22Rv1 (cell line): ENCODE measurements around the gene MEOX2.

Experiments used
- ZFX ChIP-seq: fragments of 450-650 bp; IDR thresholded peaks from 2 replicates; pipeline ENCODE4 v1.6.1; 2017; ENCODE audit warnings: antibody characterized with exemption, borderline replicate concordance
- TF ChIP-seq, protein P1 (sequence below): fragments of 450-650 bp; IDR thresholded peaks from 2 replicates; pipeline ENCODE4 v1.5.1; 2017; ENCODE audit warnings: mild to moderate bottlenecking

DNA sequence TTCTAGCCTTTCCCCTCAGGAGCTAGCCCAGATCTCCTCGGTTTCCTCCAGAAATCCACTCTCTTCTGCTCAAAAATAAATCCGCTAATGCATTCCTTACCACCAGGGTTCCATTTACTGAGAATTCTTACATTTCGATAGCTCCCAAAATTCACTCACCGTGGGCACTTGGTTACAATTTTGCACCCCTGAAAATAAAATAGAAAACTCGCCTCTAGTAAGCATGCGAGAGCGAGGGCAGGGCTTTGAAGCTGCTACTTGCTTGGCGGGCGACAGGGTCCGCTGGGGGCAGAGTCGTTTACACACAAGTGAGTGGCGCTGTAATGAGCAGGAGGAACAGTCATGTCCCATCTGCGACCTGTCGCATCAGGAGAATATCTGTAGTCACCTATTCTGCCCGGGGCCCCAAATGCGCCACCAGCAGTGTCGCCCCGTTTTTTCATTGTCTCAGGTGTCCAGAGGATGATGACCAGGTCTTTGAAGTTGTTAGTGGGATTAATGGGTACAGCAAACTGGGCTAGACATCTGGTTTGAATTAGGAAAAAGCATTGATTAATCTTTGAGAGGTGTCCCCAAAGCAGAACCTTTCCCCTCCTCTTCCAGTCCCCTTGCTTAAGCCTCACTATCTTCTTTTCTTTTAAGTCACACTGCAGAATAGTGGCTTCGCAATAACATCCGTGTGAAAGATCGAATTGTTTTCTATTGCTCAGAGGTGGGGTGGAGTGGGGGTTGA is 1.2 kb upstream of the MEOX2 start:
- TF ChIP-seq, protein P1, sequence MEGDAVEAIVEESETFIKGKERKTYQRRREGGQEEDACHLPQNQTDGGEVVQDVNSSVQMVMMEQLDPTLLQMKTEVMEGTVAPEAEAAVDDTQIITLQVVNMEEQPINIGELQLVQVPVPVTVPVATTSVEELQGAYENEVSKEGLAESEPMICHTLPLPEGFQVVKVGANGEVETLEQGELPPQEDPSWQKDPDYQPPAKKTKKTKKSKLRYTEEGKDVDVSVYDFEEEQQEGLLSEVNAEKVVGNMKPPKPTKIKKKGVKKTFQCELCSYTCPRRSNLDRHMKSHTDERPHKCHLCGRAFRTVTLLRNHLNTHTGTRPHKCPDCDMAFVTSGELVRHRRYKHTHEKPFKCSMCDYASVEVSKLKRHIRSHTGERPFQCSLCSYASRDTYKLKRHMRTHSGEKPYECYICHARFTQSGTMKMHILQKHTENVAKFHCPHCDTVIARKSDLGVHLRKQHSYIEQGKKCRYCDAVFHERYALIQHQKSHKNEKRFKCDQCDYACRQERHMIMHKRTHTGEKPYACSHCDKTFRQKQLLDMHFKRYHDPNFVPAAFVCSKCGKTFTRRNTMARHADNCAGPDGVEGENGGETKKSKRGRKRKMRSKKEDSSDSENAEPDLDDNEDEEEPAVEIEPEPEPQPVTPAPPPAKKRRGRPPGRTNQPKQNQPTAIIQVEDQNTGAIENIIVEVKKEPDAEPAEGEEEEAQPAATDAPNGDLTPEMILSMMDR = no peak
- TF ChIP-seq ZFX = no peak
